GM12878 (cell line): ENCODE results near the gene CLDN14. TPM values are rescaled to one million over a fixed set of nuclear protein-coding genes. Genes with fewer than 3 reads are reported as not detected.

Source experiments
- ATAC-seq: fragments of 200-7000 bp; cut with Tn5 transposase; 3 replicates; pipeline ENCODE4 v1.9.1; 2020; ENCODE audit warnings: mild to moderate bottlenecking, moderate library complexity
- BruUV-seq: library from RNA; stranded (reverse); fragments of 400-500 nt; replicated peaks from 2 replicates; lab custom pipeline; 2021; lab: Mats Ljungman, UMichigan
- CTCF ChIA-PET: fragments of 300-600 bp; sonication (Branson Sonifier 250); formaldehyde crosslinking; extraction: SDS; loops from one replicate; lab custom pipeline; 2021; ENCODE audit warnings: inconsistent platforms; lab: Yijun Ruan, JAX
- POLR2A ChIA-PET: fragments of 350-600 bp; formaldehyde crosslinking; extraction: SDS; loops from one replicate; lab custom pipeline; 2021; ENCODE audit warnings: inconsistent platforms; lab: Charles Lee
- RAD21 ChIA-PET: fragments of 300-600 bp; sonication (Branson Sonifier 250); formaldehyde crosslinking; loops from one replicate; lab custom pipeline; 2023; ENCODE audit warnings: antibody characterized with exemption; ENCODE audit not compliant: unreplicated experiment; lab: Charles Lee
- SMC1A ChIA-PET: fragments of 300-600 bp; sonication (Branson Sonifier 250); formaldehyde crosslinking; loops from one replicate; lab custom pipeline; 2023; ENCODE audit not compliant: unreplicated experiment, uncharacterized antibody; lab: Charles Lee
- DNase-seq: peaks from one replicate; pipeline ENCODE4 v3.0.0-alpha.2; 2011; ENCODE audit warnings: low read depth, low spot score
- FAIRE-seq: peaks from 3 replicates; lab custom pipeline; 2011; peaks lifted over from hg19 to GRCh38; lab: Jason Lieb, UNC
- H2AFZ ChIP-seq: 2 replicates; pipeline ENCODE4 v1.6.0; 2011; ENCODE audit warnings: low read depth, low read length, control low read depth; ENCODE audit not compliant: control insufficient read depth
- H3K27ac ChIP-seq: 2 replicates; pipeline ENCODE4 v1.5.1; 2011; ENCODE audit warnings: control low read depth; ENCODE audit not compliant: control insufficient read depth, insufficient read depth
- H3K27me3 ChIP-seq, 2 experiments: replicated peaks in 1 of 2; 2 replicates each; pipeline versions ENCODE4 v1.6.0 to v1.6.1; 2011; ENCODE audit warnings: low read length in 1 of 2; ENCODE audit not compliant: control insufficient read depth in 2 of 2, insufficient read depth in 2 of 2
- H3K36me3 ChIP-seq, 2 experiments: 2 replicates each; pipeline ENCODE4 v1.5.1; 2011; ENCODE audit warnings: low read length in 1 of 2; ENCODE audit not compliant: control insufficient read depth in 2 of 2, insufficient read depth in 2 of 2
- H3K4me1 ChIP-seq: 2 replicates; pipeline ENCODE4 v1.6.1; 2011; ENCODE audit warnings: mild to moderate bottlenecking, low read length, moderate library complexity, mixed read lengths; ENCODE audit not compliant: control insufficient read depth, insufficient read depth
- H3K4me2 ChIP-seq: 2 replicates; pipeline ENCODE4 v1.6.0; 2011; ENCODE audit warnings: control low read depth; ENCODE audit not compliant: control insufficient read depth, insufficient read depth
- H3K4me3 ChIP-seq: fragments of 200-600 bp; sonication (generic); 2 replicates; pipeline ENCODE4 v1.5.1; 2016
- H3K79me2 ChIP-seq: 2 replicates; pipeline ENCODE4 v1.6.0; 2011; ENCODE audit warnings: low read length; ENCODE audit not compliant: control insufficient read depth, insufficient read depth
- H3K9ac ChIP-seq: 2 replicates; pipeline ENCODE4 v1.8.0; 2011; ENCODE audit warnings: low read length, control low read depth, mixed read lengths; ENCODE audit not compliant: control insufficient read depth, insufficient read depth
- H3K9me3 ChIP-seq: replicated peaks from 3 replicates; pipeline ENCODE4 v1.5.1; 2011; ENCODE audit warnings: mild to moderate bottlenecking, low read length; ENCODE audit not compliant: control insufficient read depth, insufficient read depth
- H4K20me1 ChIP-seq: 2 replicates; pipeline ENCODE4 v1.6.0; 2011; ENCODE audit not compliant: control insufficient read depth, insufficient read depth
- ATF3 ChIP-seq: IDR thresholded peaks from 2 replicates; pipeline ENCODE4 v1.6.1; 2011; ENCODE audit warnings: low read depth, mild to moderate bottlenecking, low read length, moderate library complexity, borderline replicate concordance; ENCODE audit errors: extremely low read depth
- DPF2 ChIP-seq: fragments of 450-650 bp; IDR thresholded peaks from 2 replicates; pipeline ENCODE4 v1.6.1; 2017; ENCODE audit warnings: mild to moderate bottlenecking
- EED ChIP-seq: sonication (generic); IDR thresholded peaks from 2 replicates; pipeline ENCODE4 v1.6.1; 2016; ENCODE audit warnings: antibody characterized with exemption, low read depth
- GABPA ChIP-seq: IDR thresholded peaks from 2 replicates; pipeline ENCODE4 v1.6.1; 2014; ENCODE audit warnings: antibody characterized with exemption, low read depth, mild to moderate bottlenecking, inconsistent platforms
- GATAD2B ChIP-seq: fragments of 450-650 bp; conservative IDR thresholded peaks from 2 replicates; pipeline ENCODE4 v1.6.1; 2017; ENCODE audit warnings: low read depth, mild to moderate bottlenecking, moderate library complexity
- IKZF1 ChIP-seq: fragments of 450-650 bp; conservative IDR thresholded peaks from 2 replicates; pipeline ENCODE4 v1.6.1; 2017; ENCODE audit warnings: antibody characterized with exemption, mild to moderate bottlenecking
- KAT2A ChIP-seq: conservative IDR thresholded peaks from 2 replicates; pipeline ENCODE4 v1.6.1; 2011; ENCODE audit warnings: low read depth, low read length; ENCODE audit not compliant: control insufficient read depth
- KDM1A ChIP-seq: fragments of 200-600 bp; sonication (generic); IDR thresholded peaks from 2 replicates; pipeline ENCODE4 v1.6.1; 2016; ENCODE audit warnings: borderline replicate concordance
- SIX5 ChIP-seq: IDR thresholded peaks from 2 replicates; pipeline ENCODE4 v1.6.1; 2011; ENCODE audit warnings: mild to moderate bottlenecking, low read depth, low read length, moderate library complexity; ENCODE audit not compliant: severe bottlenecking
- WGBS: methylation state at CpG from one replicate; pipeline ENCODE4 v1.1.6; 2016; ENCODE audit warnings: low lambda C conversion rate; ENCODE audit not compliant: insufficient replicate concordance, insufficient coverage; ENCODE audit errors: missing lambda C conversion rate; 5-methylcytosine and 5-hydroxymethylcytosine counted together
- in situ Hi-C: fragments of 300-500 bp; cut with MboI; formaldehyde crosslinking; loops from 9 replicates; pipeline ENCODE4 v1.14.3; 2018; ENCODE audit warnings: mixed read lengths
- intact Hi-C: fragments of 100-400 bp; cut with micrococcal nuclease; formaldehyde crosslinking; loops from one replicate; pipeline ENCODE4 v1.14.2; 2022; ENCODE audit not compliant: unreplicated experiment
- polyA plus RNA-seq, 11 experiments: library from polyadenylated mRNA; depleted of rRNA in 4 of 11; unstranded in 6 of 11; stranded (reverse) in 5 of 11; fragments of >200 nt; fragmentation: Nextera tagmentation in 4 of 11; fragmentation: Illumina TruSeq in 1 of 11; extraction: Ambion mirVana in 4 of 11; extraction: Trizol in 1 of 11; gene quantifications; 1 replicate in 1 of 11; 2 replicates in 10 of 11; pipeline versions ENCODE4 v1.2.1 to v1.2.3, GENCODE V29; 2011 to 2016; ENCODE audit warnings: inconsistent platforms in 2 of 11, missing spikeins in 2 of 11, low read depth in 1 of 11
- total RNA-seq, 4 experiments: library from RNA; depleted of rRNA in 3 of 4; stranded (reverse); fragments of >200 nt in 3 of 4; fragmentation: Illumina TruSeq in 1 of 4; extraction: Trizol in 1 of 4; gene quantifications; 2 replicates each; pipeline versions ENCODE4 v1.2.1 to v1.2.3, GENCODE V29; 2013 to 2021

Gene CLDN14
- total and polyA plus RNA-seq, 10 of the 15 experiments (the other 5 are each of a cell fraction or from before 2014, with no cell fraction given), result 0.90 to 19.4 (median 6.6) TPM

- no peak for TF ChIP-seq ATF3
- TF ChIP-seq SIX5, result no peak
- TF ChIP-seq KDM1A, result no peak
- no peak for TF ChIP-seq KAT2A
- no peak for TF ChIP-seq DPF2
Measured at GRCh38 chr21:36459098-36459497, 20.8 kb downstream of the CLDN14 start (continued).

GRCh38 chr21:36456729-36457414 lies 23.1 kb downstream of the CLDN14 start:
- POLR2A ChIA-PET, result no interaction called here
- Histone ChIP-seq H3K79me2 (no peaks in the 10 kb centered on the region), H3K4me3 (no peak overlapping the region), H3K9ac (no peak overlapping the region), H4K20me1 (no peaks in the 10 kb centered on the region), H3K4me2 (no peak overlapping the region), H3K4me1 (no peaks in the 10 kb centered on the region), H3K27me3 (no peaks in the 10 kb centered on the region), H3K9me3 (no peaks in the 10 kb centered on the region), H3K36me3 (no peaks in the 10 kb centered on the region), H3K27ac (no peak overlapping the region), H2AFZ (no peak overlapping the region)
- SMC1A ChIA-PET, result no interaction called here
- intact Hi-C loops, result no loop called here
- ATAC-seq (no peak), FAIRE-seq (no peak), DNase-seq (no peak)
- RAD21 ChIA-PET, result no interaction called here
- in situ Hi-C loops, result no loop called here
- no TSS peak for BruUV-seq
- TF ChIP-seq IKZF1 (0 out of 2 replicates have a peak, but pooled peaks have one; percentile 25), GABPA (0 out of 2 replicates have a peak, but pooled peaks have one; percentile 18), EED (peak; percentile 38; the same call in 1 of the 2 replicates), GATAD2B (no peak)
- CTCF ChIA-PET, result no interaction called here
- 69% methylated on average over 7 of the region's 7 CpGs for WGBS
